ENCODE data around the gene TMPRSS13.
A peak's percentile ranks its signal among the peaks of the same experiment; 100 is the strongest.

TMPRSS13 gene

GRCh38 chr11:117887431-117888138 lies 41.6 kb downstream of the TMPRSS13 start:
- no peak for DNase-seq

- peak; percentile 19 for DNase-seq
Measured at GRCh38 chr11:117885777-117886176, 43.4 kb downstream of the TMPRSS13 start.

DNA sequence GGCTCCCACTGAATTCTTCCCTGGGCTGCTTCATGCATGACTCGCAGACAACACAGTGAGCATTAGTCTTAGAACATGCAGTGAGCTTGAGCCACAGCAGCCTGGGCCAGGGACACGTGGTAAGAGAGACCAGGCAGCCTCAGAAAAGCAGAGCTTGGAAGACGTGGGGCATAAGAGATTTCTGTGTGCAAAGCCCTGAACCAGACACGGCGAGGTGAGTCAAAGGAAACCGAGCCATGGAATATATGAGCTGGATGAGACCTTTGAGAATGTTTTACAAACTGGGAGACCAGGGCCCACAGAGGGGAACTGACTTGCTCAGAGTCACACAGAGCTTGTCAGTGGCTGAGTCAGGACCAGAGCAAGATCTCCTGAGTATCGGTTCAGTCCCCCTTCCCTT lies 44.2 kb downstream of the TMPRSS13 start:
- DNase-seq = peak; percentile 77

DNA sequence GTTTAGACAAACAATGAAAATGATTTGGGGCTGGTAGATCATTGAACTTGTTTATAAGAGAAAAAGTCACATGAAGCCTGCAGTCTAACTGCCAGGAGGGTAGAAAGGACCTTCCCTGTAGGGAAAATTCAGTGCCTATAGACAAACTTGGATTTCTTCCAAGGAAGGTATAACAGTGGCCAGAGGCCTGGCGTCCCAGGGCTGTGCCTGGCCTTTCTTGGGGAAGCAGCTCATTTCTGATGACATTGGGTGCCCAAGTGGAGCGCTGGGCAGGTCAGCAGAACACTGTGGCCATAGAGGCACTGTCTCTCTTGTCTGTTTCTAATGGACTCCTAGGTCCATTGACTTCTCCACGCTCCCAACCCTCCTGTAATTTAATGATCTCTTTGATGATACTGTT lies 46.1 kb downstream of the TMPRSS13 start:
- DNase-seq = no peak

GRCh38 chr11:117882311-117882905 lies 46.8 kb downstream of the TMPRSS13 start:
- DNase-seq = no peak

- DNase-seq = no peak
Measured at GRCh38 chr11:117881217-117881616, 48.0 kb downstream of the TMPRSS13 start.

- no peak for DNase-seq
Measured at GRCh38 chr11:117879516-117880480, 49.4 kb downstream of the TMPRSS13 start.

DNA sequence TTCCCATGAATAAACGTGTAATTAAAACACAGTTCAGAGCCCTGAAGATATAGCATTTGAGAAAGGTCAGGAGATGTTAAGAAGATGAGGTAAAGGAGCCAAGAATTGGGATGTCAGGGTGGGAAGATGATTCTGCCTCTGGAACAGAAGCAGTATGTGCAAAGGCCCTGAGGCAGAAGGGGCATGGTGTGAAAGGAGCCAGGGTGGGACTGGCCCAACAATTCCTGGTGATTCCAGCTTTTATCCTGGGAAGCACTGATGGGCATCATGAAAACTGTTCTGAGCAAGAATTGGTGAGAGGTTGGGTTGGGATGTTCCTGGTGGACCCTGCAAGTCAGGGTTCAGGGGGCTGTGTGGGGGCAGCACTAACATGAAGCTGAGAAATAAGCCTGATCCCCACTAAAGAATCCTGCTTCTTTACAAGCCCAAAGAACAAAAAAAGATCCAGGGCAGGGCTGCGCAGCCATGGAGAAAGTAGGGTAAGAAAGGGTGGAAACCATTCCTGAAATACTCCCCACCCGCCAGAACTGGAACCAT lies 50.2 kb downstream of the TMPRSS13 start:
- DNase-seq = no peak

- DNase-seq = no peak
Measured at GRCh38 chr11:117878314-117878938, 50.8 kb downstream of the TMPRSS13 start.

GRCh38 chr11:117877120-117877784 lies 52.0 kb downstream of the TMPRSS13 start:
- no peak for DNase-seq

- peak; percentile 44 for DNase-seq
Measured at GRCh38 chr11:117876341-117877119, 52.7 kb downstream of the TMPRSS13 start, which contains the start of gene FXYD6. Gene FXYD6, minus strand, starts transcription at chr11:117876658. Its CDS starts 33,882 bp downstream, at chr11:117842776.

DNA sequence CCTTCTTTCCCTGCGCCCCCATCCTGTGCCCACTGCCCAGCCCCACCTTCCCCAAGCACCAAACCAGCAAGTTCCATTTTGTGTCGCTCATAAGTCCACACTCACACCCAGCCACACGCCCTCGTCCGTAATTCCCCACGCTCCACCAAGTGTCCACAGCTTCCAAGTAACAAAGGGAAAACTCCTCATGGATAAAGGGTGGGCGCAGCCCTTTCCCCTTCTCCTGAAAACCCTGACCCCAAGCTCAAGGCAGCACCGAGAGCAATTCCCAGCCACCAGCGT lies 53.2 kb downstream of the TMPRSS13 start:
- no peak for DNase-seq

DNA sequence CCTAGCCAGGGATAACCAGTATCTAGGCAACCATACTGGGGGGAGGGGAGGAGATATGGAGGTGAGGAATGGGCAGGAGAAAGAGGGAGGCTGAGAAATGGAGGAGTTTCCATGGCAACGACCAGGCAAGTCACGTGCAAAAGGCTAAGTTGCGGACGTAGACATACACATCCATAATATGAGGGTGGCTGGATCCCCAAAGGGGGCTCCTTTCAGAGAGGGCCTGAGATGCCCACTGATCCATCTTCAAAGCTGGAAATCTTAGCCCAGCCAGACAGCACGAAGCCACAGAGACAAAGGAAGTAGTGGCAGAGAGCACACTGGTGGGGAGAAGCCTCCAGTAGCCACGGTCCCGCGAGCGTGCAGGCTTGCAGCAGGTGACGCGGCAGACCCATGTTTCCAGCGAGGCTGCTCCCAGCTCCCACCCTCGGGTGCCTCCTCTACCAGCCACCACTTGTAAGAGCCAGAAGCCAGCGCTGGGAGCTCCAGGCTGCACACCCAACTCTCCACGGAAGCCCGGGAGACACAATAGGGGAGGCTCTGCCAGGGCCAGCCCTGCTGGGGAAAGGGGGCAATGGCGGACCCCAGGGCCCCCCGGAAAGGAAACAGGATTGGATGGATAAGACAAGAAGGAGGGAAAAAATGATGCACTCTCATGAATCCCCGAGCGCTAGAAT lies 53.7 kb downstream of the TMPRSS13 start:
- DNase-seq = no peak

DNA sequence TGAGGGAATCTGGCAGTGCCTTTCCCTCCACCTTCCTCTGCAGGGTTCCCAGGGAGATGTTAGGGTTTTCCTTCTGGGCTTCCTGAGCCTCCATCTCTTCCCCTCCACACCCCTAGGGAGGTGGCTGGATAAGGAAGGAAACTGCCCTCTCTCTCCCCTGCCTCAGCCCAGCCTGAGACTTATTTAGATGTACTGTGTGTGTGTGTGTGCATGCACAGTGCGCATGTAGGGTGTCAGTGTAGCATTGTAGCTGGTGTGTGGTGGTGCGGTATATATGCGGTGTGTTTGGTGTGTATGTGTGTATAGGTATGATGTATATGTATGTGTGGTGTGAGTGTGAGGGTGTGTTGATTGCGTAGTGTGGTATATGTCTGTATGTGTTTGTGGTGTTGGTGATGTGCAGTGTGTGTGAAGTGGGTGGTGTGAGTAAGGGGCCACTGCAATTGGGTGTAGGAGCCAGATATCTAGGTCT lies 54.3 kb downstream of the TMPRSS13 start:
- no peak for DNase-seq

DNA sequence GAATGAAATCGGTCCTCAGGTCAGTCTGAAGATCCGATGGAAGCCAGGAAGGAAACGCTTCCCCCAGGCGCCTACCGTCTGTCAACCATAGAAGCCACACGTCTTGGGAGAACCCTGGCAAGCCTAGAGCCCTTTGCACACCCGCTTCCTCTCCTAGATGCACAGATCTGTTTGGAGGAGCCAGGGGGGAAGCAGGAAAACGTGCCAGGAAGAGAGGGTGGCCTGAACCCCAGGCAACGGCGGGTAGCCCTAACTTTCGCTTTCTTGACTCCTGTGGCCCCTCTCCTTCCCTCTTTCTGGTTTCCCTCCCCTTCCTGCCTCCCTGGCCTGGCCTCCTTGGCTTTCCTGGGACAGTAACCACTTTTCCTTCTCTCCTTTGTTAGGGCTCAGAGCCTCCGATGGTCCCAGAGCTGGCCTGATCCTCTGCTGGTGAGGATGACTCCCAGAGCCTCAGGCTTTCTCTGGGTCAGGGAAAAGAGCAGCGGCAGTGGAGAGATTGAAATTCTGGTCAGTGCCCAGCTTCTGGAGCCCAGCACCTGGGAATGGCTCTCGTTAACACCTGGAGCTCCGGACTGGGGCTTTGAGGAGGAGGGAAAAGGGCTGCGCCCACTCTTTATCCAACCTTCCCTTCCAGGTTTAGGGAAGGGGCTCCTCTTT lies 54.8 kb downstream of the TMPRSS13 start:
- no peak for DNase-seq

- no peak for DNase-seq
Measured at GRCh38 chr11:117873828-117874125, 55.4 kb downstream of the TMPRSS13 start.

DNA sequence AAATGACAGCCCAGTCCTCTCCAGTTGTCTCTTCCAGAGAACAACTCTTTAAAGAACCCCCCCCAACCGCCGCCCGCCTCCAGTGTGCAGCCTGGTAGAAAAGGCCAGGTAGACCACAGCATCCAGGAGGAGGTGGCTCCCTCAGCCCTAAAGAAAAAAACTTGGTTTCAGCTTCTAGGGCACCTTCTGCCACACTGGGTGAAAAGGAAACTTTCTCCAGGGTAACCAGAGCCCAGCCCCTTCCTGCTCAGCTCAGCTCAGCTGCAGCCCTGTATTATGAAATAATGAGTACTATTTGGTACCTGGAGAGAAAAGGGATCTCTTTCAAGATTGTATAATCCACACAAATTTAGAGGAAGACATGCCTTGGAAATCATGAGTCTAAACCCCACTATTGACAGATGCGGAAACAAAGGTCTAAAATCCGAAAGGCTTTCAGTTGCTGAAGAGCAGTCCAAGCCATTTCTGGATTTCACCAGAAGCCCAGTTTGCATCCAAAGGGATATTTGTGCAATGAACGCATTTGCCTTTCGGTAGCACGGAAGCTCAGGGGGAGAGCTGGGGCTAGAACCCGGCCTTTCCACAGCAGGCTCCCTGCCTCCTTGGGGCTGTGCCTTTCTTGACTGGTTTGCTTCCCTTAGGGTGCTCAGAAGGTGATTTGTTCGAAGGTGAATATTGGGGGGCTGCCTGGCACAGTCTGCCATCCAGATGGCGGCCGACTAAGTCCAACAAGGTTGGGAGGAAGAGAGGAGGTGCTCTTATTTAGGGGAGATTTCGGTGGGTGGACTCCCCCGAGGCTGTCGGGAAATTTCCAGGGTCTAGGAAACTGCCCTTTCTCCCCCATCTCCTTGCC lies 56.0 kb downstream of the TMPRSS13 start:
- no peak for DNase-seq

DNA sequence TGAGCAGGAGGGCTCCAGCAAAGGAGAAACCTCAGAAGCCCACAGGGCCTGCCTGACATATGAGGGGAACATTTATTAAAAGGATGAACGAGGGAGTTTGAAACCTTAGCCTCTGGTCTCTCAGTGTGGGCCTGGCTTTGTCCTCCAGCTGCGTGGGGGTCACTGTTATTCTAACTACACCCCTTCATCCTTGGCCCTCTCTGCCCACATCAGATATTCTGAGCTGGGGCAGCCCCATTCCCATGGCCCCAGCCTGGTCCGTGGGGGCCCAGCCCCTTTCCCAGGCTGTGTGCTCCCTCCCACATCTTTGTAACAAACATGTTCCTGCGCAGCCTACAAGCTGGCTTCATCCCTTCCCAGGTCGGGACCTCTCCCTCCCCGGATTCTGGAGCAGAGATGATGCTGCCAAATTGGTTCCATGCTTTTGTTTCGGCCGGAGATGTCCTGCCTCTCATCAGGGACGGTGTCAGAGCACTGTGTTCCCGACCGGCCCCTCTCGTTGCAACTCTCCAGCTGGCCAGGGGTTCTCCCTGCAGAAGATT lies 56.7 kb downstream of the TMPRSS13 start:
- DNase-seq = no peak

- no peak for DNase-seq
Measured at GRCh38 chr11:117871784-117872183, 57.4 kb downstream of the TMPRSS13 start.
